ENCODE measurements around the gene C14orf180.

The C14orf180 gene

DNA sequence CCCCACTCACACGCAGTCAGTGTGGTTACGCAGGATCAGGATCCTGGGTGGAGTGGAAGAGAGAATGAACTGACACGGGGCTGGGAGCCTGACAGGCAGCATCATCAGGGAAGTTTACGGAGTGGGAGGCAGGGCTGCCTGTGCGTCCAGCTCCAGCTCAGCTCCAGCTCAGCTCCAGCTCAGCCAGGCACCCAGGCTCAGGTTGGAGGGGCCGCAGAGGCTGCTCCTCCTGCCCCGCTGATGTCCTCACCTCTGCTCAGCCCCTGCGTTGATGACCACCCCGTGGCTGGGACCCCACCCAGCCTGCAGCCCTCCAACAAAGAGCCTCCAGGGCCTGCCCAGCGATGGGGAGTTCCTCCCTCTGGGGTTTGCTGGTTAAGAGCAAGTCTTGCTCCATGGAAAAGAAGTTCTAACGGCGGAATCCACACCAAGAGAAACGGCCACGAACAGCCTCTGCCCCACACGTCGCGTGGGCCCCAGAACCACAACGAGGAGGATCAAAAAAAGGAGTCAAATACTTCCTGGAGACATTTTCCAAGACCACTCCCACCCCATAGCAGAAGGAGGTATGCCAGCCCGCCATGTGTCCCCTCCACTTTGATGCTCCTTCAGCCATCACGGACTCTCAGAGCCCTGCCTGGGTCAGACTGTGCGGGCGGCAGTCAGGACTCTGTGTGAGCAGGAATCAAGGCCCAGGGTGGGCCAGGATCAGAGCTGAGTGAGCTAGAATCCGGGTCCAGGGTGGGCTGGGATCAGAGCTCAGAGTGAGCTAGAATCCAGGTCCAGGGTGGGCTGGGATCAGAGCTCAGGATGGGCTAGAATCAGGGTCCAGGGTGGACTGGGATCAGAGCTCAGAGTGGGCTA is 17.7 kb upstream of the C14orf180 start:
- DNase-seq, result no peak

DNA sequence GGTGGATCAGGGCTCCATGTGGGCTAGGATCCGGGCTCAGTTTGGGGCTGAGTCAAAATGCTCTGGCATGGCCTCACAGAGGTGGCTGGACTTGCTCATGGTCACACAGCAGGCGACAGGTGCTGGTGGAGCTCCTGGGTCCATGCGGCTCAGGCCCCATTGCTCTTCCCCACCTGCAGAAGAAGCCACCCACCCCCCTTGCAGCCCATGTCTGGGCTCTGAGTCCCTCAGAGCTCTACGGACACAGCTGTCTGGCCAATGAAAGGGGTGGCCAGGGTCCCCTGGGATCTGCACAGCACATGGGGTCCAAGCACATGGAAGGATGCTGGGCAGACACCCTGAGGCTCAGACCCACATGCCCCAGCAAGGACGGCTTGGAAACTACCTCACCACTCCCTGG is 17.0 kb upstream of the C14orf180 start:
- no peak for DNase-seq

GRCh38 chr14:104563191-104563741 is 16.3 kb upstream of the C14orf180 start:
- DNase-seq, result no peak

GRCh38 chr14:104563742-104564615 is 15.6 kb upstream of the C14orf180 start:
- peak; percentile 34 to 69 (median 53) for DNase-seq

GRCh38 chr14:104564744-104565679 is 14.6 kb upstream of the C14orf180 start:
- no peak for DNase-seq

GRCh38 chr14:104567141-104567956 is 12.2 kb upstream of the C14orf180 start:
- DNase-seq, result no peak

DNA sequence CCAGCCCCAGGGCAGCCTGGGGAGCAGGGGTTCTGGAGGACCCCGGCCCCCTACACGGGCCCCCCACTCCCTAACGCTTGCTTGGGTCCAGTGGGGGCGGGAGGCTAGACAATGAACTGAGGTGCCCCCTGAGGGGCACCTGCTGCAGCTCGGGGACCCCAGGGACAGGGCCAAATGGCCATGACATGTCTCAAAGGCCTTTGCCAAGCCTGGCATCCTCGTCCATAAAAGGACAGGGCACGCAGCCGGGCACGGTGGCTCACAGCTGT is 11.7 kb upstream of the C14orf180 start:
- no peak for DNase-seq

DNA sequence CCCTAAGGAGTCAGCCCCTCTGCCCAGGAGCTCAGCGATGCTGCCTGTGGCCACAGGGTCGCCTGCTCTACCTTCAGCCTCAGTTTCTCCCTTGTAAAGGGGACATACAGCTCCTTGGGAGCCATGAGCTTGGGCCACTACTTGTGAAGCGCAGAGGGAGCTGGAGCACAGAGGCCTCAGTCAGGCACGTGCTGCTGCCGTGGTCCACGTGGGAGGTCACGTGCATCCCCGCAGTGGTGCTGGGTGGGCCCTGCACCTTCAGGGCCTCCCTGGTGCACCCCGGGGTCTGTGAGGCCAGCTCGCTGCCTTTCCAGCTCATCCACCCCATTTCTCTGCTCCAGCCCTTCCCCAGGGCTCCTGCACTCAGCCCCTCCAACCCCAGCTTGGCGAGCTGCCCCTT is 10.9 kb upstream of the C14orf180 start:
- no peak for DNase-seq

GRCh38 chr14:104569435-104569834 is 10.1 kb upstream of the C14orf180 start:
- no peak for DNase-seq

GRCh38 chr14:104571246-104571645 is 8.3 kb upstream of the C14orf180 start:
- no peak for DNase-seq

- DNase-seq, result no peak
Observed at GRCh38 chr14:104572024-104572626, 7.4 kb upstream of the C14orf180 start.

DNA sequence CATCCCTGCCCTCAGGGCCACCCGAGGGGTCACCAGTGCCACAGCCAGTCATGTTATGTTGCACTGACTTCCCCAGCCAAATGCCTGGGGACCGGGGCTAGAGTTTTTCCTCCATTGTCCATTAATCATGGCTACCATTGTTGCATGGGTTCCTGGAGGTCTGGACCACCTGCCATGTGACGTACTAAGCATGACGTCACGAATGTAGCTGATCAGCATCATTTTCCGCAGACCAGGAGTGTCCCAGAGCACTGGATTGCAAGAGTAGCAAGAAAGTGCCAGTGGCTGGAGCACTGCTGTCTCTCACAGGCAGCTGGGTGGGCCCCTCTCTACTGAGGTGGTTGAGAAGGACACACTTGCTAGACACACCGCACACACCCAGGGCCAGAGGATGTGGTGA is 6.9 kb upstream of the C14orf180 start:
- no peak for DNase-seq

- no peak for DNase-seq
Observed at GRCh38 chr14:104573930-104574329, 5.6 kb upstream of the C14orf180 start.

DNA sequence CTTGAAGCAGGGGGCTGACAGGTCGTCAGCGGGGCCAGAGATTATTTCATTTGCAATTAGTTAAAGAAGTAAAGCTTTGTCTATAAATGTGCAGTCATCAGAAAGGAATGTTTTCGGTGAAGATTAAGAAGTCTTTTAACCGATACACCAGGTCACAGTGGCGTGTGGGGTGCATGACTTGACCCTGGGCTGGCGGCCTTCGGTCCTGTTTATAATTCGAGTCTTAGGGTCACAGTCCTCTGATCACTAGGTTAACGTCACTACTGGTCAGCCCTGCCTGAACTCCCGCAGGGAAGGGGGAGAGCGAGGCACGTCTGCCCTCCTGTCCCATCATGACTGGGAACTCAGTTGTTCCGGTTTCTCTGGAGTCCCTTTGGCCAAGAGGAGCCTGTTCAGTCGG is 5.0 kb upstream of the C14orf180 start:
- no peak for DNase-seq

GRCh38 chr14:104574978-104575583 is 4.5 kb upstream of the C14orf180 start:
- DNase-seq, result no peak

DNA sequence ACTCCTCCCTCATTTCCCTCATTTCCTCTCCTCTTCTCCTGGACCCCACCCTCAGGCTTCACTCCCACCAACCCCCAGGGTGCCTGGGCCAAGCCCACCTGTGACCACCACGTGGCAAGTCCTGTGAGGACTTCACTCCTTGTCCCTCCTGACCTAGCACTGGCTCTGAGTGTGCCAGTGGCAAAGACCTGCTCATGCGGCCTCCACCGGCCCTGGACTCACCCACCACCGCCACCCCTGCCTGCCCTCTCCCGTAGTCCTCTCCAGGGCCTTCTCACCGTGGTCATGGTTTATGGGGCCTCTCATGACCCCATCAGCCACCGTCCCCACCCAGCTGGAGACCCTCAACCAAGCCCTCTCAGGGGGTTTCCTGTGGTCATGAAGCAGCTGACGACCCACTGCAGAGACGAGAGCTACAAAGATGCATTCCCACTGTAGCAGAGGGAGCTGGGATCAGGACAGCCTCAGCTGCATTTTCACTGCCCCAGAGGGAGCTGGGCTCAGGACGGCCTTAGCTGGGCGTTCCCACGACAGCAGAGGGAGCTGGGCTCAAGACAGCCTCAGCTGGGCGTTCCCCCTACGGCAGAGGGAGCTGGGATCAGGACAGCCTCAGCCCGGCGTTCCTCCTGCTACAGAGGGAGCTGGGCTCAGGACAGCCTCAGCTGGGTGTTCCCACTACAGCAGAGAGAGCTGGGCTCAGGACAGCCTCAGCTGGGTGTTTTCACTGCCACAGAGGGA is 3.2 kb upstream of the C14orf180 start:
- DNase-seq, result no peak

- DNase-seq, result no peak
Observed at GRCh38 chr14:104576970-104577332, 2.6 kb upstream of the C14orf180 start.

DNA sequence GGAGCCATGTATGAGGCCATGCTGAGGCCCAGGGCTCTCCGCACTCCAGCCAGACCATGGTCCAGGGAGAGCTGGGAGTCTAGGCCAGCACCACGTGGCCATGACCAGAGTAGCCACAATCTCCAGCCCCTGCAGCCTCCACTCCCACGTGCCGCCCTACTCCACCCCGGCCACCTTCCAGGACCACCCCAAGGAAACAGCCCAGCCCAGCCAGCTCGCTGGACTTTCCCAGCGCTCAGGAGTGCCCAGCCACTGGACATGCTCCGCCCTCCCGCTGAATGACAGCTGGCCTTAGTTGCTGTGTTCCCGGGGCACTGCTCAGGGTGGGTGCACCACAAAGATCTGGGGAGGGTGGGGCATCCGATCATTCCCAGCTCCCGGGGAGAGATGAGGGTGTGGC is 2.1 kb upstream of the C14orf180 start:
- no peak for DNase-seq

DNA sequence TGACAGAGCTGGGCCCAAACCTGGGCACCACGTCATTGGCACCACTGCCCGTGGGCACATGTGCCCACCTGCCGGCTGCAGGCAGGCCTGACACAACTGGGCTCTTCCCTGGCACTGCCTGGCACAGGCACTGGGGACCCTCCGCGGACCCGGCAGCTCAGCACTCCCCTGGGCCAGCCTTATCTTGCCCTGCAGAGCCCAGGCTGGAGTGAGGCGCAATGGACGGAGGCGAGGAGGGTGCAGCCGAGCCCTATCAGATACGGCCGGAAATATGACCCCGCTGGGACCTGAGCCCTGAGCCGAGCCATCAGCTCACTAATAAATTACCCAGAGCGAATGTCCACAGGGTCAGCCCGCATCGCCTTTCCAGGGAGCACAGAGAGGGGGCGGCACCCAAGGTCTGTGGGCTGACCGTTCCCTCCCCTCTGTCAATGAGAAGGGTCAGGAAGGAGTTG is 1.7 kb upstream of the C14orf180 start:
- DNase-seq, result no peak

DNA sequence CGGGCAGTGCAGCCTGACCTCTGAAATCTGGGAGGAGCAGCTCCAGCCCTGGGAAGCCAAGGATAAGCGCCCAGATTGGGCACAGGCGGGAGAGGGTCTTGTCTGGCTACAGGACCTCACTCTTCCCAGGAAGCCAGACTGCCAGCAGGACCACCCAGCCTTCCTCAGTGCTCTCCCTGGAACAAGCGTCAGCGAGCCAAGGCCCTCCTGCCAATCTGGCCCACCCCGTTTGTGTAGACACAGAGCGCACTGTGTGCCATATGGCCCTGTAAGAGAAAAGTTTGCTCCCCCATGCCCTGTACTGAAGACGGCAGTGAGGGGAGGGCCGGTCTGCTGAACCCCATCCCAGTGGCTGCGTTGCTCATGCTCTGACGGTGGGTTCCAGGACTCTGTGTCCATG is 1.2 kb upstream of the C14orf180 start:
- DNase-seq, result no peak

All from T-helper 1 cell (primary cell).